GM12872 (cell line): ENCODE measurements around the gene MRPS14.

Experiments used
- TF ChIP-seq, protein P1 (sequence below): IDR thresholded peaks from 3 replicates; pipeline ENCODE4 v1.5.1; 2011; ENCODE audit warnings: low read depth, mild to moderate bottlenecking, low read length, moderate library complexity; ENCODE audit not compliant: insufficient read depth

Gene MRPS14

DNA sequence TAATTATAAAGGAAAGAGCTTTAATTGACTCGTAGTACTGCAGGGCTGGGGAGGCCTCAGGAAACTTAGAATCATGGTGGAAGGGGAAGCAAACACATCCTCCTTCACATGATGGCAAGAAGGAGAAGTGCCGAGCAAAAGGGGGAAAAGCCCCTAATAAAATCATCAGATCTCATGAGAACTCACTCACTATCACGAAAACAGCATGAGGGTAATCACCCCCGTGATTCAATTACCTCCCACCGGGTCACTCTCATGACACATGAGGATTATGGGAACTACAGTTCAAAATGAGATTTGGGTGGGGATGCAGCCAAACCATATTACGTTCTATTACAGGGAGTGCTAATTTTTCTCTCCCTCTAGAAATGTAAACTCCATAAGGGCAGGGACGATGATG is 14.2 kb upstream of the MRPS14 start:
- TF ChIP-seq, protein P1, sequence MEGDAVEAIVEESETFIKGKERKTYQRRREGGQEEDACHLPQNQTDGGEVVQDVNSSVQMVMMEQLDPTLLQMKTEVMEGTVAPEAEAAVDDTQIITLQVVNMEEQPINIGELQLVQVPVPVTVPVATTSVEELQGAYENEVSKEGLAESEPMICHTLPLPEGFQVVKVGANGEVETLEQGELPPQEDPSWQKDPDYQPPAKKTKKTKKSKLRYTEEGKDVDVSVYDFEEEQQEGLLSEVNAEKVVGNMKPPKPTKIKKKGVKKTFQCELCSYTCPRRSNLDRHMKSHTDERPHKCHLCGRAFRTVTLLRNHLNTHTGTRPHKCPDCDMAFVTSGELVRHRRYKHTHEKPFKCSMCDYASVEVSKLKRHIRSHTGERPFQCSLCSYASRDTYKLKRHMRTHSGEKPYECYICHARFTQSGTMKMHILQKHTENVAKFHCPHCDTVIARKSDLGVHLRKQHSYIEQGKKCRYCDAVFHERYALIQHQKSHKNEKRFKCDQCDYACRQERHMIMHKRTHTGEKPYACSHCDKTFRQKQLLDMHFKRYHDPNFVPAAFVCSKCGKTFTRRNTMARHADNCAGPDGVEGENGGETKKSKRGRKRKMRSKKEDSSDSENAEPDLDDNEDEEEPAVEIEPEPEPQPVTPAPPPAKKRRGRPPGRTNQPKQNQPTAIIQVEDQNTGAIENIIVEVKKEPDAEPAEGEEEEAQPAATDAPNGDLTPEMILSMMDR, result no peak

DNA sequence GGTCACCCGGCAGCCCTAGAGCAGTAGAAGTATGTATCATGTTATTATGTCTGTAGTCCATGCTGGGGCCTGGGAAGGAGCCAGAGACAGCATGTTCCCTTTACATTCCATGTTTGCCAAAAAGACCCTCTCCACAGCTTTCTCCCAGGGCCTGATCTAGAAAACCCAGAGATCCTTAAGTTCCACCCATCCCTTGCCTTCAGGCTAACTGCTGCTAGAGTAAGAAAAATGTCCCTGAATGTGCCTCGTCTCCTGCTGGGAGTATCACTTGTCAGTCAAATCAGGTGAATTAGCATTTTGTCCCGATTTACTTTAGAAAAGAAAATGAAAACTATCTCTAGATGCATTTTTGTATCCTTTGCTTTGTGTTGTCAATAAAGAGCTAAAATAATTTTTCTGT is 13.3 kb upstream of the MRPS14 start:
- TF ChIP-seq, protein P1, result no peak

DNA sequence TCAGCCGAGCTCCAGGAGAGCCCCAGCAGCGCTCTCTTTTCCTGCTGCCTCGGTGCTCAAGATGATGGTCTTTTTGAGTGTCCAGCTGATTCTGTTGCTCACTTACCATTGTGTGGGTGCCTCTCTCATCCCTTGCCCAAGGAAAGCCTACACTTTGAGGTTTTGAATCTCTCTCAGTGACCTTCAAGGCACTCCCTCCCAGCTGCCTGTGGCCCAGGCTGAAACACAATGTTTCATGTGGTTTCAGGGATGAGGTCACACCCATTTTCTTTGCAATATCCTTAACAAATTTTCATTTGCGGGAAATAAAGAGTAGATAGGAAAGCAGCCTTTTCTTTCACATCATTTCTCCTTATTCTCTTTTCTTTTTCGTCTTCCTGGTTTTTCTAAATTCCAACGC is 12.6 kb upstream of the MRPS14 start:
- TF ChIP-seq, protein P1, result no peak

DNA sequence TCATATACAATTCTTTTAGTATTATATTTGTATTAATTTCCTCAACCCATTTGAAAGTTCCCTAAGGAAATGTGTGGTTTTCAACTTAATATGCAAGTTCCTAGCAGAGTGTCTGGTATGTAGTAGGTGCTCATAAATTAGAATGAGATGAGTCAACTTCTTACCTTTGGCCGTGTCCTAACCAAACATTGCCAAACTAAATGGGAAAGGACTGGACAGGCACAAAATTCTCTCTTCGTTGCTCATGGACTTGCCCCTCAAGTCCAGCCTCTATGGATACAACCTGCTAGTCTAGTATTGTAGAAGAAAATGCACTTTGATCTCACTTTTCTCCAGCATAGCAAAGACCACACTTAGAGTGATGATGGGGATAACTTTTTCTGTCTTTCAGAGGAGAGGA is 11.6 kb upstream of the MRPS14 start:
- TF ChIP-seq, protein P1, result no peak

DNA sequence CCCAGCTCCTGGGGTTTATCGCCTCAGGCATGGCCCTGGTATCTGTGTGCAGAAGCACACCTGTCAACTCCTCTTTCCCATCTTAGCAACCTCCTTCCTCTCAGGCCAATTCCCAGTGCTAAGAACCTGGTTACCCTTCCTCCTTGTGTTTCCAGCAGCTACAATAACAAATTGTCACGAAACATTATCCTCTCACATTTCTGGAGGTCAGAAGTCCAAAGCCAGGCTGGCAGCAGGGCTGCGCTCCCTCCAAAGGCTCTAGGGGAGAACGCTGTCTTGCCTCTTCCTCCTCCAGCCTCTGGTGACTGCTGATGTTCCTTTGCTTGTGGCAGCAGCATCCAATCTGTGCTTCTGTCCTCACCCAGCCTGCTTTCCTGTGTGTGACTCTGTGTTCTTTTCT is 10.7 kb upstream of the MRPS14 start:
- TF ChIP-seq, protein P1, result no peak

DNA sequence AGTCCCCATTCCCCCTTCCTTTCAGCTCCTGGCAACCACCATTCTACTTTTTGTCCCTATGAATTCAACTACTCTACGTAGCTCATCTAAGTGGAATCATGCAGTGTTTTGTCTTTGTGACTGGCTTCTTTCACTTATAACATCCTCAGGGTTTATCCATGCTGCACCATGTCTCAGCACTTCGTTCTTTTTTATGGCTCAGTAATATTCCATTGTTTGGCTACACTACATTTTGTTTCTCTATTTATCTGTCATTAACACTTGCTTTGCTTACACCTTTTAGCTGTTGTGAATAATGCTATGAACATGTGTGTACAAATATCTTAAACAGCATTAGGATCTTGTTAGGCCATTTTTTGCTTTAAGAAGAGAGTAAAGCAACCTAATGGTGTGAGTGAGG is 1.5 kb upstream of the MRPS14 start:
- TF ChIP-seq, protein P1, result no peak

DNA sequence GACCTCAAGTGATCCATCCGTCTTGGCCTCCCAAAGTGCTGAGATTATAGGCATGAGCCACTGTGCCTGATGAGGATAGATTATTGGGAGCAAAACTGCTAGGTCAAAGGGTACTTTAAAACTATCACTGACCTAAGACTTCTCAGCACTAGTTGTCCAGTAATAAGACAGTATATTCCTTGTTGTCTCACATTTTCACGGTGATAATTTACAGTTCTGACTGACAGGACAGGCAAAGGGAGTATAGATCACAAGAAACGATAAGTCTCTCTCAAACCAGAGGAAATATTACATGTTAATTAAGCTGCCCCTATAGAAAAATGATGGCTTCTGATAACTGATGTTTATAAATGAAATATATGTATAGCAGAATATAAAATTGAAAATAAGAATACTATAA is 3.7 kb downstream of the MRPS14 start:
- TF ChIP-seq, protein P1, result no peak

DNA sequence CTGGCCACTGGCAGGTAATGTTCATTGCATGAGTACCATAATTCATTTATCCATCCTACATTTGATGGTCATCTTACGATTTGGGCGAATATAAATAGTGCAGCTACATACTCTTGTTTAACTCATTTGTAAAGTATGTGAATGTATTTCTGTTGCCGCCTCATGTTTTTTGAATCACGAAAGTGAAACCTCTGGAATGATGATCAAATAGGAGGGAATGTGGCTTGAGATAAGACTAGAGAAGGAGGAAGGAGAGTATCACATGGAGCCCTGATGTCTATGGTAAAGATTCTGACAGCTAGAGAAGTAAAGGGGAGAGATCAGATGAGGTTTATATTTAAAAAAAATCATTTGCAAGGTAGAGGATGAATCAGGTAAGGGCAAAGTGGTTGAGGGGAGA is 8.0 kb downstream of the MRPS14 start:
- TF ChIP-seq, protein P1, result no peak
